PC-3 (cell line): ENCODE measurements around the gene BCL11B. TPM values are rescaled to one million over a fixed set of nuclear protein-coding genes. Genes with fewer than 3 reads are reported as not detected.

Experiments
- ATAC-seq: fragments of 200-7000 bp; cut with Tn5 transposase; 2 replicates; pipeline ENCODE4 v1.9.1; 2020; ENCODE audit warnings: mild to moderate bottlenecking, moderate library complexity
- BruUV-seq: library from RNA; stranded (reverse); fragments of 400-500 nt; replicated peaks from 2 replicates; lab custom pipeline; 2021; lab: Mats Ljungman, UMichigan
- CTCF ChIA-PET: fragments of 300-600 bp; sonication (Branson Sonifier 250); formaldehyde crosslinking; loops from one replicate; lab custom pipeline; 2022; ENCODE audit warnings: antibody characterized with exemption; lab: Charles Lee
- POLR2A ChIA-PET: fragments of 300-600 bp; sonication (Branson Sonifier 250); formaldehyde crosslinking; loops from one replicate; lab custom pipeline; 2022; ENCODE audit warnings: antibody characterized with exemption; ENCODE audit not compliant: unreplicated experiment; lab: Charles Lee
- DNase-seq: peaks from one replicate; pipeline ENCODE4 v3.0.0-alpha.2; 2015
- H2AFZ ChIP-seq: fragments of 300-600 bp; sonication (generic); 2 replicates; pipeline ENCODE4 v1.6.0; 2016; ENCODE audit warnings: antibody characterized with exemption, low read length
- H3F3A ChIP-seq: fragments of 300-600 bp; sonication (generic); one replicate; pipeline ENCODE4 v1.6.0; 2017; ENCODE audit warnings: antibody characterized with exemption, low read length, control low read depth, mild to moderate bottlenecking; ENCODE audit not compliant: unreplicated experiment
- H3K27ac ChIP-seq: fragments of 300-600 bp; sonication (generic); 2 replicates; pipeline ENCODE4 v1.5.1; 2016; ENCODE audit warnings: mild to moderate bottlenecking, low read length
- H3K27me3 ChIP-seq: fragments of 300-600 bp; sonication (generic); 2 replicates; pipeline ENCODE4 v1.6.1; 2016; ENCODE audit warnings: low read length, mixed read lengths
- H3K36me3 ChIP-seq: fragments of 300-600 bp; sonication (generic); 2 replicates; pipeline ENCODE4 v1.6.1; 2016; ENCODE audit warnings: low read depth, mixed run types, low read length, mixed read lengths
- H3K4me1 ChIP-seq: fragments of 300-600 bp; sonication (generic); 2 replicates; pipeline ENCODE4 v1.5.1; 2016; ENCODE audit warnings: low read length; ENCODE audit not compliant: insufficient read depth
- H3K4me2 ChIP-seq: fragments of 300-600 bp; sonication (generic); 2 replicates; pipeline ENCODE4 v1.6.0; 2016; ENCODE audit warnings: low read length
- H3K4me3 ChIP-seq: fragments of 300-600 bp; sonication (generic); 2 replicates; pipeline ENCODE4 v1.5.1; 2016; ENCODE audit warnings: mild to moderate bottlenecking, low read length, mixed read lengths
- H3K79me2 ChIP-seq: fragments of 300-600 bp; sonication (generic); 2 replicates; pipeline ENCODE4 v1.6.1; 2017; ENCODE audit warnings: low read length, mixed read lengths
- H3K9ac ChIP-seq: fragments of 300-600 bp; sonication (generic); 2 replicates; pipeline ENCODE4 v1.6.0; 2016; ENCODE audit warnings: mild to moderate bottlenecking, low read length
- H3K9me2 ChIP-seq: fragments of 300-600 bp; sonication (generic); replicated peaks from 2 replicates; pipeline ENCODE4 v1.6.1; 2016; ENCODE audit warnings: mixed run types, low read length, mixed read lengths
- H3K9me3 ChIP-seq: fragments of 300-600 bp; sonication (generic); 2 replicates; pipeline ENCODE4 v1.6.1; 2016; ENCODE audit warnings: low read length, mixed read lengths
- H4K20me1 ChIP-seq: fragments of 300-600 bp; sonication (generic); 2 replicates; pipeline ENCODE4 v1.6.1; 2016; ENCODE audit warnings: low read length, mixed read lengths
- CTCF ChIP-seq: fragments of 300-600 bp; sonication (generic); conservative IDR thresholded peaks from 2 replicates; pipeline ENCODE4 v1.5.1; 2017; ENCODE audit warnings: antibody characterized with exemption, low read depth, mild to moderate bottlenecking, low read length
- EZH2 ChIP-seq: fragments of 300-600 bp; sonication (generic); IDR thresholded peaks from one replicate; pipeline ENCODE4 v1.6.1; 2017; ENCODE audit warnings: antibody characterized with exemption, mild to moderate bottlenecking, low read length; ENCODE audit not compliant: unreplicated experiment
- EZH2phosphoT487 ChIP-seq: fragments of 300-600 bp; sonication (generic); IDR thresholded peaks from 2 replicates; pipeline ENCODE4 v1.6.1; 2018; ENCODE audit warnings: mild to moderate bottlenecking, antibody characterized with exemption, low read length, borderline replicate concordance
- intact Hi-C: fragments of 100-400 bp; cut with micrococcal nuclease; formaldehyde crosslinking; loops from 2 replicates; pipeline ENCODE4 v1.9.0; 2023
- total RNA-seq: library from RNA; depleted of rRNA; stranded (reverse); fragments of >200 nt; gene quantifications from 2 replicates; pipeline ENCODE4 v1.2.3, GENCODE V29; 2014

The BCL11B gene
- total RNA-seq, 1 experiment from 2014 or later = 0.73 TPM

DNA sequence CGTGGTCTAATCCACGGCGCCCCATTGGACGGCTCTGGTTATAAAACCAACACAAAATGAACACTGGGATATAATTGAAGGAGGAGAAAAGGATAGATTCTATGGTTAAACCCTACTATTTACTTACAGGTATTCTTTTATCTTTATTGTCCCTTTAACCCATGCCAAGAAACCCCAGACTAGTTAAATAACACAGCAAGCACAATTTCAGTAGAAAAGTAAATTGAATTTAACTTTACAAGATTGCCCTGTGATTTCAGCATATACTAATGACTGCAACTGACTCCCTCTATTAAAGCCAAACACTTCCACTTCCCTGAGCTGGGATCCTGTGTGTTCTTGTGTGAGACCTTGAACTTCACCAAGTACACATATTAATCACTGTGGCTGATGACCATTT lies 45.3 kb downstream of the BCL11B start:
- no TSS peak for BruUV-seq
- intact Hi-C loops = no loop called here
- H3K36me3 ChIP-seq = no peaks in the 10 kb centered on the region

DNA sequence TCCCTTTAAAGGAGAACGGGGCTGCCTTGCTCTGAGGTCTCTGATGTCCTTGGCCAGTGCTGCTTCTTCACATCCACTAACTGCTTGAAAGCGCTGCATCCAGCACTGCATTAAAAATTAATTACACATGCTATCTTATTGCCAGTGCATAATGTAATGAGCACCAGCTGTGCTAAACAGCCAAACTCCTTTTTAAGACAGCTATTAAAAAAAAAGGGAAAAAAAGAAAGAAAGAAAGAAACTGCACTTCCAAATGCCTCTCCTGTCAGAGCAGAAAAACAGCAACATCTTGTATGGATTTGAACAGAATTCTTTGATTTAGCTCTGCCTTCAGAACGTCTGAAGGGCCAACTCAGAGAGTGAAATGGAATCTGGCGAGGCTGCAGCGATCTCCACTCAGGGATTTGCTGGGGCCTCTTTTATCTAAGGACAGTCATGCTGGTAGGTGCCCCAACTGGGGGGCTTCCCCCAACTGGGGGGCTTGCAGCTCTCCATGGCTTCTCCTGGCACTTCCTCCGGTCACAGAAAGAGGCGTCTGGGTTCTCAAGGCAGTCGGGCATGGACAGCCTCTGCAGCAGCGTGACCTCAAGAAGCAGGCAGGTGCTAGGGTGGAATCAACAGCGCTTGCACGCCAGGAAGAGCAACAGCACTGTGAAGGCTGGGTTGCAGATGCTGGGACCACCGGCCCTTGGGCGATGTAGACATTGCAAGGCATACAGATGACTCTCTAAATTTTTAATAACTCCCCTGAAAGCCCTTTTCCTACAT lies 46.4 kb downstream of the BCL11B start:
- Histone ChIP-seq H3K27ac (no peak overlapping the region), H3F3A (no peaks in the 10 kb centered on the region), H3K9me2 (no peaks in the 10 kb centered on the region), H3K27me3 (peaks cover 63% of the 10 kb centered on the region), H3K9me3 (no peaks in the 10 kb centered on the region), H3K36me3 (no peaks in the 10 kb centered on the region), H3K4me3 (no peak overlapping the region), H3K4me2 (no peak overlapping the region), H3K9ac (no peak overlapping the region), H2AFZ (no peak overlapping the region), H4K20me1 (no peaks in the 10 kb centered on the region), H3K4me1 (no peaks in the 10 kb centered on the region), H3K79me2 (no peaks in the 10 kb centered on the region)
- TF ChIP-seq EZH2phosphoT487 = no peak
- ATAC-seq = no peak
- POLR2A ChIA-PET = no interaction called here
- CTCF ChIA-PET = no interaction called here
- BruUV-seq = no TSS peak
- no peak for DNase-seq
- intact Hi-C loops = no loop called here

More for the DNA sequence above, 45.3 kb downstream of the BCL11B start:
- Histone ChIP-seq H3K9me3 (no peaks in the 10 kb centered on the region), H4K20me1 (no peaks in the 10 kb centered on the region), H3K4me2 (no peak overlapping the region), H2AFZ (no peak overlapping the region), H3K9me2 (no peaks in the 10 kb centered on the region), H3K27me3 (peaks cover 65% of the 10 kb centered on the region), H3K4me1 (no peaks in the 10 kb centered on the region), H3K79me2 (no peaks in the 10 kb centered on the region), H3F3A (no peaks in the 10 kb centered on the region), H3K9ac (no peak overlapping the region), H3K27ac (no peak overlapping the region), H3K4me3 (no peak overlapping the region)
- DNase-seq = no peak
- ChIA-PET POLR2A (no interaction called here), CTCF (interaction anchor here (0.5 kb wide), 1 partner anchor 170 kb away, joined by 3 read pairs; no protein-coding TSS in a partner anchor)
- ATAC-seq = no peak
- TF ChIP-seq EZH2phosphoT487 = no peak
- no peak for TF ChIP-seq EZH2
- TF ChIP-seq CTCF = no peak

- TF ChIP-seq CTCF = no peak
- no peak for TF ChIP-seq EZH2phosphoT487
- no peak for TF ChIP-seq EZH2
- no peak for ATAC-seq
- Histone ChIP-seq H3K79me2 (no peaks in the 10 kb centered on the region), H3K9ac (no peak overlapping the region), H3K9me3 (no peaks in the 10 kb centered on the region), H3K4me3 (no peak overlapping the region), H3K4me1 (no peaks in the 10 kb centered on the region), H4K20me1 (no peaks in the 10 kb centered on the region), H3K9me2 (no peaks in the 10 kb centered on the region), H3K4me2 (no peak overlapping the region), H2AFZ (no peak overlapping the region), H3K36me3 (no peaks in the 10 kb centered on the region), H3K27ac (no peak overlapping the region), H3F3A (no peaks in the 10 kb centered on the region), H3K27me3 (peaks cover 64% of the 10 kb centered on the region)
- BruUV-seq = no TSS peak
- ChIA-PET CTCF (no interaction called here), POLR2A (no interaction called here)
- no peak for DNase-seq
- intact Hi-C loops = no loop called here
These were observed 47.0 kb downstream of the BCL11B start for GRCh38 chr14:99224948-99225347.
